Activated T-cell treated with anti-CD3 and anti-CD28 coated beads, Interleukin-2, amount 50 U/mL, for 72 hours (primary cell): ENCODE data around the gene OR2S2. TPM values are rescaled to one million over a fixed set of nuclear protein-coding genes. Genes with fewer than 3 reads are reported as not detected.

Experiments
- ATAC-seq, 2 donors: fragments of 150-1000 bp; cut with Tn5 transposase; replicated peaks in 1 of 2; 2 replicates each; pipeline ENCODE4 v1.10.0; 2021; ENCODE audit warnings: moderate library complexity in 2 of 2, mild to moderate bottlenecking in 1 of 2
- DNase-seq, 2 donors: peaks; one replicate each; pipeline ENCODE4 v3.0.0; 2021 to 2022; ENCODE audit warnings: mixed read lengths in 1 of 2
- H3K27ac Mint-ChIP-seq: one replicate; pipeline ENCODE4 v1.8.0; 2022; ENCODE audit warnings: mild to moderate bottlenecking, moderate library complexity, mixed read lengths
- H3K27me3 Mint-ChIP-seq: one replicate; pipeline ENCODE4 v1.8.0; 2022; ENCODE audit warnings: low read depth, mixed read lengths
- H3K36me3 Mint-ChIP-seq, 2 donors: one replicate each; pipeline ENCODE4 v1.8.0; 2022; ENCODE audit warnings: mixed read lengths in 2 of 2, mild to moderate bottlenecking in 1 of 2; ENCODE audit not compliant: insufficient read depth in 2 of 2
- H3K4me1 Mint-ChIP-seq: one replicate; pipeline ENCODE4 v1.8.0; 2022; ENCODE audit warnings: low read depth, mixed read lengths
- H3K4me3 Mint-ChIP-seq, 2 donors: one replicate each; pipeline ENCODE4 v1.8.0; 2022; ENCODE audit warnings: mild to moderate bottlenecking in 2 of 2, mixed read lengths in 2 of 2, moderate library complexity in 2 of 2
- H3K9me3 Mint-ChIP-seq, 2 donors: one replicate each; pipeline ENCODE4 v1.8.0; 2022; ENCODE audit warnings: mixed read lengths in 2 of 2
- total RNA-seq, 2 donors: library from RNA; stranded (reverse); gene quantifications; one replicate each; pipeline ENCODE4 v1.2.3, GENCODE V29; 2022

The OR2S2 gene
- total RNA-seq, 2 donors from 2014 or later = not detected

GRCh38 chr9:35952526-35953191 is 5.3 kb downstream of the OR2S2 start:
- no peak for ATAC-seq
- DNase-seq = no peak
- Mint-ChIP-seq H3K27ac (no peak overlapping the region), H3K9me3 (no peaks in the 10 kb centered on the region), H3K27me3 (peaks cover 14% of the 10 kb centered on the region), H3K4me3 (no peak overlapping the region), H3K36me3 (no peaks in the 10 kb centered on the region), H3K4me1 (peaks cover 15% of the 10 kb centered on the region)

- H3K27ac Mint-ChIP-seq = no peak overlapping the region
- ATAC-seq (no peak), DNase-seq (no peak)
- peaks cover 5% of the 10 kb centered on the region for H3K27me3 Mint-ChIP-seq
- H3K36me3 Mint-ChIP-seq = no peaks in the 10 kb centered on the region
- no peaks in the 10 kb centered on the region for H3K9me3 Mint-ChIP-seq
- H3K4me3 Mint-ChIP-seq = no peak overlapping the region
- peaks cover 15% of the 10 kb centered on the region for H3K4me1 Mint-ChIP-seq
Measured at GRCh38 chr9:35951736-35952135, 6.2 kb downstream of the OR2S2 start.

DNA sequence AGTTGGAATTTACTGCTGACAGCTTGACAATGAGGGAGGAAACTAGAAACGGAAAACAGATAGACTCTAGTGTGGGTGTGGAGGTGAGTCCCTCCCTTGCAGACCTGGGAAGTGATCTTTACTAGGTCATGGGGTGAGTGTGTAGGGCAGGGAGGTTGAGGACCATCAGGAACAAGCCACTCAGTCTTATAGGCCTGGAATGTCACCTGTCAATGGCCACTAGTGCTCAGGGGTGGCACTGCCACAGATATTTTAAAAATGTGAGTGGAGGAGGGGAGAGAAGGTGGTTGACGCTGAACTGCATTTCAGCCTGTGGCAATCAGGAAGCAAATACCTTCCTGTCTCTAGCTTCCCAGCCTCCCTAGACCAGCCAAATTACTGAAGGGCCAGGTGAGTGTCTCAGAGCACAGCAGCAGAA is 9.0 kb downstream of the OR2S2 start:
- ATAC-seq (no peak), DNase-seq (no peak)
- Mint-ChIP-seq H3K9me3 (no peaks in the 10 kb centered on the region), H3K36me3 (no peaks in the 10 kb centered on the region), H3K4me3 (no peak overlapping the region), H3K27ac (no peak overlapping the region), H3K27me3 (no peaks in the 10 kb centered on the region), H3K4me1 (peaks cover 28% of the 10 kb centered on the region)

GRCh38 chr9:35948451-35948850 is 9.5 kb downstream of the OR2S2 start:
- H3K36me3 Mint-ChIP-seq = no peaks in the 10 kb centered on the region
- no peaks in the 10 kb centered on the region for H3K9me3 Mint-ChIP-seq
- no peak for DNase-seq
- H3K27ac Mint-ChIP-seq = no peak overlapping the region
- no peak overlapping the region for H3K4me3 Mint-ChIP-seq
- ATAC-seq = no peak
- H3K27me3 Mint-ChIP-seq = no peaks in the 10 kb centered on the region
- H3K4me1 Mint-ChIP-seq = peaks cover 29% of the 10 kb centered on the region

- Mint-ChIP-seq H3K9me3 (no peaks in the 10 kb centered on the region), H3K4me3 (peak overlapping the region; percentile 47 to 66), H3K27me3 (no peaks in the 10 kb centered on the region), H3K4me1 (peaks cover 44% of the 10 kb centered on the region), H3K27ac (no peak overlapping the region), H3K36me3 (no peaks in the 10 kb centered on the region)
- ATAC-seq (peak; percentile 65 to 75), DNase-seq (peak; percentile 72 to 81)
Measured at GRCh38 chr9:35945341-35946018, 12.5 kb downstream of the OR2S2 start.

GRCh38 chr9:35944841-35945240 is 13.1 kb downstream of the OR2S2 start:
- Mint-ChIP-seq H3K4me3 (no peak overlapping the region), H3K4me1 (peaks cover 50% of the 10 kb centered on the region), H3K36me3 (no peaks in the 10 kb centered on the region), H3K27me3 (no peaks in the 10 kb centered on the region), H3K9me3 (no peaks in the 10 kb centered on the region), H3K27ac (no peak overlapping the region)
- ATAC-seq = no peak
- DNase-seq = no peak

GRCh38 chr9:35944173-35944572 is 13.8 kb downstream of the OR2S2 start:
- Mint-ChIP-seq H3K9me3 (no peaks in the 10 kb centered on the region), H3K36me3 (no peaks in the 10 kb centered on the region), H3K4me3 (no peak overlapping the region), H3K27me3 (no peaks in the 10 kb centered on the region), H3K27ac (no peak overlapping the region), H3K4me1 (peaks cover 52% of the 10 kb centered on the region)
- DNase-seq (no peak), ATAC-seq (no peak)

GRCh38 chr9:35942286-35942685 is 15.7 kb downstream of the OR2S2 start:
- peaks cover 1 to 2% of the 10 kb centered on the region in 2 donors for H3K36me3 Mint-ChIP-seq
- DNase-seq (no peak), ATAC-seq (no peak)
- peaks cover 58% of the 10 kb centered on the region for H3K4me1 Mint-ChIP-seq
- H3K27ac Mint-ChIP-seq = no peak overlapping the region
- no peak overlapping the region for H3K4me3 Mint-ChIP-seq
- peaks cover 2% of the 10 kb centered on the region in 2 donors for H3K9me3 Mint-ChIP-seq
- no peaks in the 10 kb centered on the region for H3K27me3 Mint-ChIP-seq

GRCh38 chr9:35940458-35941407 is 17.2 kb downstream of the OR2S2 start:
- ATAC-seq (peak; percentile 61 to 65), DNase-seq (peak; percentile 8 to 23)
- peaks cover 5 to 7% of the 10 kb centered on the region in 2 donors for H3K9me3 Mint-ChIP-seq
- peak overlapping the region; percentile 1 for H3K27ac Mint-ChIP-seq
- peak overlapping the region; percentile 57 to 69 for H3K4me3 Mint-ChIP-seq
- peaks cover 2 to 5% of the 10 kb centered on the region in 2 donors for H3K36me3 Mint-ChIP-seq
- H3K4me1 Mint-ChIP-seq = peaks cover 55% of the 10 kb centered on the region
- no peaks in the 10 kb centered on the region for H3K27me3 Mint-ChIP-seq

DNA sequence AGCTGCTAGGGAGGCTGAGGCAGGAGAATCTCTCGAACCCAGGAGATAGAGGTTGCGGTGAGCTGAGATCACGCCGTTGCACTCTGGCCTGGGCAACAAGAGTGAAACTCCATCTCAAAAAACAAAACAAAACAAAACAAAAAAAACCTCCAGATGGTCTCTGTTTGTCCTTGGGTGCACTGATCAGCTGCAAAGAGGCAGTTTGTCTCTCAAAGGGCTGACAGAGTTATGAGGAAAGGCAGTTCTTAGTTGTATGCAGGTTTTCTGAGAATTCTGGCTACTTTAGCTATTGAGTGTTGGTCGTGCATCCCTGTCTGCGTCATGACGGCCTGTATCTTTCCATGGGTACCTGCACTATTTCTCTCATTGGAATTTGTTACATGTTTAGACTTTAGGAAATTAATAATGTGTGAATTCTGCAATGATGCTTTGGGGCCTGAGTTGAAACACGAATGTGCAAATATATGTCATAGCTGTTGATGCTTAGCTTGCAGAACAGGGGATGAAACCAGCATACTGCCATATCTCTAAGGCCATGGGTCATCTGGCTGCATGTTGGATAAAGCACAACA is 18.2 kb downstream of the OR2S2 start:
- ATAC-seq (no peak), DNase-seq (no peak)
- H3K36me3 Mint-ChIP-seq = peaks cover 2 to 5% of the 10 kb centered on the region in 2 donors
- H3K9me3 Mint-ChIP-seq = peaks cover 5 to 7% of the 10 kb centered on the region in 2 donors
- peak overlapping the region in 1 of 2 donors; percentile 5 for H3K4me3 Mint-ChIP-seq
- no peak overlapping the region for H3K27ac Mint-ChIP-seq
- H3K4me1 Mint-ChIP-seq = peaks cover 45% of the 10 kb centered on the region
- H3K27me3 Mint-ChIP-seq = no peaks in the 10 kb centered on the region

DNA sequence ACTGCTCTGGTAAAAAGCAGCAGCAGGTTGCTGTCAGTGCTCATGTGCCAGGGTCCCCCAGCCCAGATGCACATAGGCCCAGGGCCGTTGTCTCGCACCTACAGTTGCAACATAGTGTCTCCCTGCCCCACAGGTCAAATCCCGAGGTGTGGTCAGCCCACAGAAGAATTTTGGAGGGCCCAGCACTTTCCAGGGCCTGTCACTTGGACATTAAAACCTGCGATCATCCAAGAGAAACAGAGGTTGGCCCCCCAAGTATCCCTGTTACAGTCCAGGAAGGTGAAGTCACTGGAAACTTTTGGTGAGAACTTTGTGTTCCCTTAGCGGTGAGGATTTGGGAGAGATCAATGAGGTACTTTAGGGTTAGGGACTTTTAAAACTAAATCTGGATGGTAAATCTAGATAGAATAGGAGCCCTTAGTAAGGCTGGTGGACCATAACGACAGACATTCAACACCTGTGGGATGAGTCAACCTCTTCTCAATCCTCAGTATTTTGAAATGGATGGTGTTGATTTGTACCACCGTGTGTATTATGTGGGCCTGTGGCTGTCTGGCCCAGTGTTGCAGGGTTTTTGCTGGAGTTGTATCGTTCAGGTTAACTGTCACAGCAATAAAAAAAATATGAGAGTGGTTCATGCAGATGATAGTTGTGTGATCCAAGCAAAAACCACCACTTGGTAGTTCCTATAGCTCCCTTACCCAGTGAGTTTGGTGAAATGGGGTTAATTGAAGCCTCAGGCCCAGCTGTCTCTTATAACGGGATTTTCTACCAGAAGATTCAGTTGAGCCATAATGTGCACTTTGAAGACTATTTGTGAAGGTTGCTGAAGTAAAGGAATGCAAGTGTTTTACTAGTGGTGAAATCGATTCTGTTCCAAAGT is 19.2 kb downstream of the OR2S2 start:
- DNase-seq (no peak), ATAC-seq (no peak)
- H3K36me3 Mint-ChIP-seq = peaks cover 2 to 5% of the 10 kb centered on the region in 2 donors
- H3K4me1 Mint-ChIP-seq = peaks cover 43% of the 10 kb centered on the region
- H3K9me3 Mint-ChIP-seq = peaks cover 5 to 7% of the 10 kb centered on the region in 2 donors
- H3K27ac Mint-ChIP-seq = no peak overlapping the region
- H3K4me3 Mint-ChIP-seq = peak overlapping the region in 1 of 2 donors; percentile 28
- no peaks in the 10 kb centered on the region for H3K27me3 Mint-ChIP-seq

DNA sequence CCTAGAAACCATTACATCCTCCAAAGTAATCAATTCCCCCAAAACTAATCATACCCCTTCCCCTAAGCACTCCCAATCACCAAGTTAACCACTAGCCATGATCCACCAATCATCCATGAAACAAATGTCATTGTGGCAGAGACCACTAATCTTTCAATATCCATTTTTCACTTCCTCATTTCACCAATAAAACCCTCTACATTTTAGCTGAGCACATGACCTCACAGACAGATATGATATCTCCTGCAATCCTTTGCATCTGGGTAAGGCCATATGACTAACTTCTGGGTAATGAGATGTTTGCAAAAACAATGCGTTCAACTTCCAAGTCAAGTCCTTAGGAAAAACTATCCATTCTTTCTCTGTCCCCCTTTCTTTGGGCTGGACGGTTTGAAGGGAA is 20.7 kb downstream of the OR2S2 start:
- no peaks in the 10 kb centered on the region for H3K27me3 Mint-ChIP-seq
- peaks cover 5 to 7% of the 10 kb centered on the region in 2 donors for H3K9me3 Mint-ChIP-seq
- DNase-seq (no peak), ATAC-seq (no peak)
- H3K4me1 Mint-ChIP-seq = peaks cover 55% of the 10 kb centered on the region
- H3K4me3 Mint-ChIP-seq = no peak overlapping the region
- peaks cover 2 to 5% of the 10 kb centered on the region in 2 donors for H3K36me3 Mint-ChIP-seq
- H3K27ac Mint-ChIP-seq = no peak overlapping the region
